ENCODE measurements around the gene CHURC1.

DNA sequence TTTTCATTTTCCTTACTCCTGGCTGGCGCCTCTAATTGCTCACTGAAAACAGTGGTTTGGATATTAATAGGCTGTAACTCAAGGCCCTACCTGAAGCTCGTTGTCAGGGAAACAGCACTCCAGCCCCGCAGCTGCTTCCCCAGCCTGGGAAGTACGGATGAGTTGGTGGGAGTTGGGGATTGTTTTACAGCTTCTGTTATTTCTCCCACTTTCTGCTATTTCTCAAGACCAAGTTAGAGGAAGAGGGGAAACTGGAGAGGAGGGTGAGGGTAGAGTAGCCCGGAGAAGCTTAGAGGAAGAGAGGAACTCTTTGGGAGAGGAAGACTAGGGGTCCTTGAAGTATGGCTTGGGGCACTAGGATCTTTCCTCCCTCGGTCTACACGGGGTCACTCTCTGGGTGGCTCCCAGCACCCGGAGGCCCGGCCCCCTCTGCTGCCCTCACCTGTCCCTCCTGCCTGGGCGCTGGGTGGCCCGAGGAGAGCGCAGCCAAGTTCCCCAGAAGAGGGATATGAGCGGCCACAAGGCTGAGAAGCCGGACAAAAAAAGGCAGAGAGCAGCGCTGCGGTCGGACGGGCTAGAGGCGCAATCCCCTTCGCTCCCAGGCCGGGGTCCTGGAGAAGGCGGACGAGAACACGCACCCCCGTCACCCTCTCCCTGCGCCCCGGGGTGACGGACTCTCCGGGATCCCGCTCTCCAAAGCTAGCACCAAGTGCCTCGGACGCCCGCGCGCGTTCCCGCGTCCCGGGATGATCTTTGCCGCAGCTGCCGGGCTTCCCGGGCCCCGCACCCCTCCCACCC, 35.2 kb upstream of the CHURC1 start:
- TF ChIP-seq, protein P1, sequence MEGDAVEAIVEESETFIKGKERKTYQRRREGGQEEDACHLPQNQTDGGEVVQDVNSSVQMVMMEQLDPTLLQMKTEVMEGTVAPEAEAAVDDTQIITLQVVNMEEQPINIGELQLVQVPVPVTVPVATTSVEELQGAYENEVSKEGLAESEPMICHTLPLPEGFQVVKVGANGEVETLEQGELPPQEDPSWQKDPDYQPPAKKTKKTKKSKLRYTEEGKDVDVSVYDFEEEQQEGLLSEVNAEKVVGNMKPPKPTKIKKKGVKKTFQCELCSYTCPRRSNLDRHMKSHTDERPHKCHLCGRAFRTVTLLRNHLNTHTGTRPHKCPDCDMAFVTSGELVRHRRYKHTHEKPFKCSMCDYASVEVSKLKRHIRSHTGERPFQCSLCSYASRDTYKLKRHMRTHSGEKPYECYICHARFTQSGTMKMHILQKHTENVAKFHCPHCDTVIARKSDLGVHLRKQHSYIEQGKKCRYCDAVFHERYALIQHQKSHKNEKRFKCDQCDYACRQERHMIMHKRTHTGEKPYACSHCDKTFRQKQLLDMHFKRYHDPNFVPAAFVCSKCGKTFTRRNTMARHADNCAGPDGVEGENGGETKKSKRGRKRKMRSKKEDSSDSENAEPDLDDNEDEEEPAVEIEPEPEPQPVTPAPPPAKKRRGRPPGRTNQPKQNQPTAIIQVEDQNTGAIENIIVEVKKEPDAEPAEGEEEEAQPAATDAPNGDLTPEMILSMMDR (IDR thresholded peaks at IDR 0.05): no peak
- no peak for TF ChIP-seq POLR2A (IDR thresholded peaks at IDR 0.05)
